HG02840 (cell line): ENCODE results near the gene CDAN1.
"Not testable (repeated sequence)": the region's sequence is repeated elsewhere in the genome, so short reads cannot be mapped to it uniquely, and the experiment has no call there.

Experiments
- ATAC-seq: cut with Tn5 transposase; IDR thresholded peaks from one replicate; pipeline ENCODE4 v1.9.1; 2021; ENCODE audit warnings: mild to moderate bottlenecking, moderate library complexity, moderate number of reproducible peaks; ENCODE audit not compliant: unreplicated experiment, low FRiP score

Gene CDAN1, protein sequence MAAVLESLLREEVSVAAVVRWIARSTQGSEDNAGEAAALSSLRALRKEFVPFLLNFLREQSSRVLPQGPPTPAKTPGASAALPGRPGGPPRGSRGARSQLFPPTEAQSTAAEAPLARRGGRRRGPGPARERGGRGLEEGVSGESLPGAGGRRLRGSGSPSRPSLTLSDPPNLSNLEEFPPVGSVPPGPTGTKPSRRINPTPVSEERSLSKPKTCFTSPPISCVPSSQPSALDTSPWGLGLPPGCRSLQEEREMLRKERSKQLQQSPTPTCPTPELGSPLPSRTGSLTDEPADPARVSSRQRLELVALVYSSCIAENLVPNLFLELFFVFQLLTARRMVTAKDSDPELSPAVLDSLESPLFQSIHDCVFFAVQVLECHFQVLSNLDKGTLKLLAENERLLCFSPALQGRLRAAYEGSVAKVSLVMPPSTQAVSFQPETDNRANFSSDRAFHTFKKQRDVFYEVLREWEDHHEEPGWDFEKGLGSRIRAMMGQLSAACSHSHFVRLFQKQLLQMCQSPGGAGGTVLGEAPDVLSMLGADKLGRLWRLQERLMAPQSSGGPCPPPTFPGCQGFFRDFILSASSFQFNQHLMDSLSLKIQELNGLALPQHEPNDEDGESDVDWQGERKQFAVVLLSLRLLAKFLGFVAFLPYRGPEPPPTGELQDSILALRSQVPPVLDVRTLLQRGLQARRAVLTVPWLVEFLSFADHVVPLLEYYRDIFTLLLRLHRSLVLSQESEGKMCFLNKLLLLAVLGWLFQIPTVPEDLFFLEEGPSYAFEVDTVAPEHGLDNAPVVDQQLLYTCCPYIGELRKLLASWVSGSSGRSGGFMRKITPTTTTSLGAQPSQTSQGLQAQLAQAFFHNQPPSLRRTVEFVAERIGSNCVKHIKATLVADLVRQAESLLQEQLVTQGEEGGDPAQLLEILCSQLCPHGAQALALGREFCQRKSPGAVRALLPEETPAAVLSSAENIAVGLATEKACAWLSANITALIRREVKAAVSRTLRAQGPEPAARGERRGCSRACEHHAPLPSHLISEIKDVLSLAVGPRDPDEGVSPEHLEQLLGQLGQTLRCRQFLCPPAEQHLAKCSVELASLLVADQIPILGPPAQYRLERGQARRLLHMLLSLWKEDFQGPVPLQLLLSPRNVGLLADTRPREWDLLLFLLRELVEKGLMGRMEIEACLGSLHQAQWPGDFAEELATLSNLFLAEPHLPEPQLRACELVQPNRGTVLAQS

DNA sequence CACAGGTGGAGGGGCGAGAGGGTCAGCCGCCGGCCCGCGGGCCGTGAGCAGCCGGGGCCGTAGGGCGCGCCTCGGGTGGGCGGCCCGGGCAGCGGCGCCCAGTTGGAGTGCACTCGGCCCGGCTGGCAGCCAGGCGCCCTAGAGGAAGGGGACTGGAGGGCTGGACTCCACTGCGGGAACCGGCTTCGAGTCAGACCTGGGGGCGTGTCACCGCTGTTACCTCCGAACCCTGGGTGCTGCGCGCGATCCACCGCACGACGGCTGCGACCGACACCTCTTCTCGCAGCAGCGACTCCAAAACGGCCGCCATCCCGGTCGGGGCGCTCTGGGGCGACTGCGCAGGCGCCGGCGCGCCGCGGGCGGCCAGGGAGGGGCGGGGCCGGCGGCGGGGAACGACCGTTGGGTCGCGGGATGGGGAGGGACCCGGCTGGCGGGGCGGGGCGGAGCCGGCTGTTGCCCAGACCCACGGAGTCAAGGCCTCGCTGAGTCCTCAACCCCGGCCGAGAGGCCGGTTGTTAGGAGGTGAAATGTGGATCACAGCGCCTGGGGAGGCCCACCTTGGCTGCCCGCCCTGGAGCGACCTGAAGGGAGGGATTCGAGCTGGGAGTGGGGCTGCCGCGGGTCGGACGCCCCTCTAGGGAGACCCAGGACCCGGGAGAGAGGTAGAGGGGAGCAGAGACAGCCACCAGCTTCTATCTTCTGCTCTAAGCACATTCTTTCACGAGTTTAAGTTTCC lies at the start of gene CDAN1:
TSS of gene CDAN1 (minus strand) at position 336 of the 736 bp plus-strand sequence. CDS start at position 310, 26 bp downstream.
- ATAC-seq, result peak; percentile 78

DNA sequence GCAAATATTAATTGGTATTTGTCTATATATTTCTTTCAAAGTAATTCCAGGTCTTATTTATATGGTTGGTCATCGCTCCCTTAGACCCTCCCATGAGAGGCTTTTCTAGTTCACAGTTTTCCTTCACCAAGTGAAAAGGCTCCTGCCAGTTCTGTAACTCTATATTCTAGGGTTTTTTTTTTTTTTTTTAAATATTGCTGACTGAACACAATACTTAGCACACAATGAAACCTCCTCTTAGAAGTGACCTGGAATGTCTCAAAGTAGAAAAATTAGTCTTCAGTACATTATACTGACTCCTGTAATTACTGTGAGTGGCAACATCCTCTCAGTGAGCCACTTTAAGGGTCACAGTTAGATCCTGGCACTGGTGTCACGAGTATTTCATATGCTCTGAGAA lies 48.6 kb upstream of the CDAN1 start:
- ATAC-seq, result no peak

DNA sequence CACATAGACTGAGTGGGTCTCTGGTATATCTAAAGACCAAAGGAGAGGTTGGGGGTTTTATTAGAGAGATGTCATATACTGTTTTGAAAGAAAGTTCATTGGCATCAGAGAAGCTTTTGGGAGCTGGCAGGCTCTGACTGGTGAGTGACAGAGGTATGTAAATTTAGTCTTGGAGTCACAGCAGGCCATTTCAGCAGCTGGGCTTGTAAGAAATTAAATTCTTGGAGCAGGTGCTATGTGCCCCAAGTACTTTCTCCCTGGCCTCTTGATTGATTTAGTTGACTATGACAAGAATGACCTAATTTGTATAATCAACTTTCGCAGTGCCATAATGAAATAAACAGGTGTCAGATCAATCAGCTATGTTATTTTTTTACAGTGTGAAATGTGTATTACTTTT lies 47.8 kb upstream of the CDAN1 start:
- no peak for ATAC-seq

DNA sequence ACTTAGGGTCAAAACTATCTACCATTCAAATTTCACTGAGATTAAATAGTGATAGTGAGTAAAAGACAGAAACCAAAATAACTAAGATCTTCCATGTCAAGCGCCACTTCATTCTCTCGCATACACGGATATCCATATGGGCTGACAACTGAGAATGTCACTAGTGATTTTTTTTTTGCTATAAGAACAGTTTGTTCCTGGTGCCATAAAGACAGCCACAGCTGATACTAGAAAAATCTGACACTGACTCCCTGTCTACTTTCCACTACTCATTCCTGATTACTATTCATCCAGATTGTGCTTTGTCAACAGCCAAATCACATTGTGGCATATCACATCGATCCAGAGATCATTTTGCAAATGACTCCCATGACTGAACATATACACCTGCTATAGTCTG lies 45.8 kb upstream of the CDAN1 start:
- ATAC-seq, result no peak

DNA sequence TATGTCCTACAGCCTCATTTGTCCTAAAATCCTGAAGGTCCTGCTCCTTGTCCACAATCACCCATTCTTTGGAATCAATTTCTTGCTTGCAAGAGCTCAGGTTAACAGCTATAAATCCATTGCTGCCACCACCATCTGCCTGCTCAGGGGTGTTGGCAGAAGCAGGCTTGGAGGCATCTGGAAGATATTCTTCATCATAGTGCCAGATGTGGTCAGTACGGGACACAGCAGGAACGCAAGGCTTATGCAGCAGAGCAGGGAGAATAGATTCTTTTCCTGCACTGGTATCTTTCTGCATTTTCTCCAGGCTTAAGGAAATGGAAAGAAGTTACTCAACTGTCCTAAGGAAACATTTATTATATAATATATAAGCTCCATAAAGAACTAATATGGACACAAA lies 38.5 kb upstream of the CDAN1 start:
- no peak for ATAC-seq

DNA sequence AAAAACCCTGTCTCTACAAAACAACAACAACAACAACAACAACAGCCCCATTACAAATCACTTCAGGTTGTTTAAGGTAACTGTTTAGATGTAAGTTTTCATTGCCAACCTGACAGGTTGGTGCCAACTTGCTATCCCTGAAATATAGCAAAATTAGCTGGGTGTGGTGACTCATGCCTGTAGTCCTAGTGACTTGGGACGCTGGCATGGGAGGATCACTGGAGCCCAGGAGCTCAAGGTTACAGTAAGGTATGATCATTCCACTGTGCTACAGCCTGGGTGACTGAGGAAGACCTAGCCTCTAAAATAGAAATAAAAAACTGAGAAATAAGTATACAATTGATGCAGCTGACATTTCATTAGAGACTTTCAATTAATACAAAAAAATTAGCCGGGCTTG lies 36.0 kb upstream of the CDAN1 start:
- no peak for ATAC-seq

DNA sequence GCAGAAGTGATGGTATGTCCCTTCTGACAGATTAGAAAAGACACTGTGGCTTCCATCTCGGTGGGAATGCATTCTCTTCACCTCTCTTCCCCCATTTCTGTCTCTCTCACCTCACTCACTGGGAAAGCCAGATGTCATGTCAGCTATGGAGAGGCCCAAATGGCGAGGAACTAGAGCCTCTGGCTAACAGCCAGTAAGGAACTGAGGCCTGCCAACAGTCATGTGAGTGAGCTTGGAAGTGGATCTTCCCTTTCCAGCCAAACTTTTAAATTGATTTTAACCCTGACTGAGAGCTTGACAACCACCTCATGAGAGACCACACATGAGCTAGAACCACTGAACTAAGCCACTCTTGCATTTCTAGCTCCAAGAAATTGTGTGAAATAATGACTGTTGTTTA lies 35.2 kb upstream of the CDAN1 start:
- ATAC-seq, result no peak

DNA sequence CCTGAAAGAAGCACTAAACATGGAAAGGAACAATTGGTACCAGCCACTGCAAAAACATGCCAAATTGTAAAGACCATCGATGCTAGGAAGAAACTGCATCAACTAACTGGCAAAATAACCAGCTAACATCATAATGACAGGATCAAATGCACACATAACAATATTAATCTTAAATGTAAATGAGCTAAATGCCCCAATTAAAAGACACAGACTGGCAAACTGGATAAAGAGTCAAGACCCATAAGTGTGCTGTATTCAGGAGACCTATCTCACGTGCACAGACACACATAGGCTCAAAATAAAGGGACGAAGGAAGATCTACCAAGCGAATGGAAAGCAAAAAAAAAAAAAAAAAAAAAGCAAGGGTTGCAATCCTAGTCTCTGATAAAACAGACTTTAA lies 29.2 kb upstream of the CDAN1 start:
- not testable (repeated sequence) for ATAC-seq

DNA sequence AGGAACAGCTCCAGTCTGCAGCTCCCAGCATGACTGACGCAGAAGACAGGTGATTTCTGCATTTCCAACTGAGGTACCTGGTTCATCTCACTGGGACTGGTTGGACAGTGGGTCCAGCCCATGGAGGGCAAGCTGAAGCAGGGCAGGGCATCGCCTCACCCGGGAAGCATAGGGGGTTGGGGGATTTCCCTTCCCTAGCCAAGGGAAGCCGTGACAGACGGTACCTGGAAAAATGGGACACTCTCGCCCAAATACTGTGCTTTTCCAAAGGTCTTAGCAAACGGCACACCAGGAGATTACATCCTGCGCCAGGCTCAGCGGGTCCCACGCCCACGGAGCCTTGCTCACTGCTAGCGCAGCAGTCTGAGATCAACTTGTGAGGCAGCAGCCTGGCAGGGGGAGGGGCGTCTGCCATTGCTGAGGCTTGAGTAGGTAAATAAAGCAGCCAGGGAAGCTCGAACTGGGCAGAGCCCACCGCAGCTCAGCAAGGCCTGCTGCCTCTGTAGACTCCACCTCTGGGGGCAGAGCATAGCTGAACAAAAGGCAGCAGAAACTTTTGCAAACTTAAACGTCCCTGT lies 27.3 kb upstream of the CDAN1 start:
- not testable (repeated sequence) for ATAC-seq

DNA sequence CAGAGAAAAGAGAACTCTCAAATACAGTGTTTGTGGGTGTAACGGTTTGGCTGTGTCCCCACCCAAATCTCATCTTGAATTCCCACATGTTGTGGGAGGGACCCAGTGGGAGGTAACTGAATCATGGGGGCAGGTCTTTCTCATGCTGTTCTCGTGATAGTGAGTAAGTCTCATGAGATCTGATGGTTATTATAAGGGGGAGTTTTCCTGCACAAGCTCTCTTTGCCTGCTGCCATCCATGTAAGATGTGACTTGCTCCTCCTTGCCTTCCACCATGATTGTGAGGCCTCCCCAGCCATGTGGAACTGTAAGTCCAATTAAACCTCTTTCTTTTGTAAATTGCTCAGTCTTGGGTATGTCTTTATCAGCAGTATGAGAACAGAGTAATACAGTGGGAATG lies 24.9 kb upstream of the CDAN1 start:
- ATAC-seq, result not testable (repeated sequence)

DNA sequence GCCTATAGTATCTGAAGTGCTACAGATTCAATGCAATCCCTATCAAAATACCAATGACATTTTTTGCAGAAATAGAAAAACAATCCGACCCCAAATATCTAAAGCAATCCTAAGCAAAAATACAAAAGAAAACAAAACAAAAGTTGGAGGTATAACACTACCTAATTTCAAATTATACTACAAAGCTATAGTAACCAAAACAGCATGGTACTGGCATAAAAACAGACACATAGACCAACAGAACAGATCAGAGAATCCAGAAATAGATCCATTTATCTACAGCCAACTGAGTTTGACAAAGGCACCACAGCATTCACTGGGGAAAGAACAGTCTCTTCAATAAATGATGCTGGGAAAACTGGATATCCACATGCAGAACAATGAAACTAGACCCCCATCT lies 23.8 kb upstream of the CDAN1 start:
- ATAC-seq, result no peak

DNA sequence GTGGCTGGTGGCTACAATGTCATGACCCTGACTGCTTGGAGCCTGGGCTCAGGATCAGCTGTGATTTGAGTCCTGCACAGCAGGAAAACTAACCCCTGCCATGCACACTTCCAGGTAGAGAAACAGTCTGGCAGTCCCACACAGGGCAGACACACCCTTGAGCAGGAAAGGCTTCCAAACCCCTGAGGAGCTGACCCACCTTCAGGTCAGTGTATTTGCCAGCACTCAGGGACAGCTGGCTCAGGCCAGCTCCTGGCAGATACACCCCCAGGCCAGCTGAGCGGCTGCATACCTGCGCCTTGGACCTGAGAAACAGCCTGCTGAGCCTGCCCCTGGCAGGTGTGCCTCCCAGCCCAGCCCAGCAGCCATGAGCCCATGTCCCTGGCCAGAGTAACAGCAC lies 22.2 kb upstream of the CDAN1 start:
- no peak for ATAC-seq

DNA sequence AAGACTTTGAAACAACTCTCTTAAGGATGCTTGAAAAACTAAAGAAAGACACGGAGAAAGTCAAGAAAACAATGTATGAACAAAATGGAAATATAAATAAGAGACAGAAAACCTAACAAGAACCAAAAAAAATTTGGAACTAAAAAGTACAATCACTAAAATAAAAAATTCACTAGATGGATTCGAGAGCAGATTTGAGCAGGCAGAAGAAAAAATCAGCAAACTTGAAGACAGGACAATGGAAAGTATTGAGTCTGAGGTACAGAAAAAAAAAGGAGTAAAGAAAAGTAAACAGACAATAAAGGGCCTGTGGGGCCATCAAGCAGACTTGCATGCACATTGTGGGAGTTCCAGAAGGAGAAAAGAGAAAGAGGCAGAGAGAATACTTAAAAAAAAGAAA lies 13.4 kb upstream of the CDAN1 start:
- ATAC-seq, result no peak

DNA sequence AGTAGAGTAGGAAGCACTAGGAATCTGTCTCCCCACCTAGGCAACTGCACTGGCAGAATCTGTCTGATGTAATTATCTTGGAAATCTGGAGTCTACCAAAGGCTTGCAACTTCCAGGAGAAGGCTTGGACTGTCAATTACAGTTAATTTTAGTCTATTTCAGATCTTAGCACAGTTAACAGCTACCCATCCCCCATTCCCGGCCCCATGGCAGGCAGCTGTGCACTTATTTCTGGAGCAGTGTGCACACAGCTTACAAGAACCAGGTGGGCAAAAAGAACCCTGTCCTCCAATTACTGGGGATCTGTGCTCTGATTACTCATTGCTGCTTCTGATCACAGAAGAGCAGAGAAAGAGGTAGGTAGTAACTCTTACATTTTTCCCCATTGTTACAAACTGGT lies 12.3 kb upstream of the CDAN1 start:
- no peak for ATAC-seq

DNA sequence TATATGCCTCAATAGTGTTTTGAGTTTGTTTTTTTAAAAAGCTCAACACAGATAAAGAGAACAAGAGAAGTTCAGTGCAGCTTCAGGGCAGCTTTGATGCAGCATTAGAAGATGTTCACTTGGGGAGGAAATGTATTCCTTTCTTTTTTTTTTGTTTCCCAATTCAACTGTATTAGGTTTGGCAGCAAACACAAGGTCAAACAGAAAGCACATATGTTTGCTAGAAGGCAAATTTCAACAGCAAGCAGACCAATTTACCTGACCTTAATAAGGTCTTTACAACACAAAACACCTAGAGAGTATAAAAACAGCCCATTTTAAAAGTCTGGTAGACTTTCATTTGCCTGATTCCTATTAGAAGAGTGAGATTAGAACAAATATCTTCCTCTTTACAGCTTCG lies 7.3 kb upstream of the CDAN1 start:
- no peak for ATAC-seq

DNA sequence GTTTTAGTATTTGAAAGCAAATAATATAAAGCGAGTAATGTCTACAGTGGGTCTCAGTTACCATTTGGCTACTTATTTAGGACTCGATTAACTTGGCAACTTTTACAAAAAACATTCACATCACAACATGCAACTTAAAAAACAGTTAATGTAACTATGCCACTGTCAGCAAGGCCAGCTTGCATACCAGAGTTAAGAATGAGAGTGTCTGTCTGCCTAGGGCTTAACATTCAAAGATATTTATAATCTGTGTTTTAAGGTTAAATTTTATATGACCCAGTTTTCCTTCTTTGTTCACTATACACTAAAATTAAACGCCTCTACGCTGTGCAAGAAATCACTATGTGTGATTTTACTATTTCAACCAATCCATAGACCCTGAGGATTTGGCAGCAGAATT lies 5.2 kb upstream of the CDAN1 start:
- ATAC-seq, result no peak

DNA sequence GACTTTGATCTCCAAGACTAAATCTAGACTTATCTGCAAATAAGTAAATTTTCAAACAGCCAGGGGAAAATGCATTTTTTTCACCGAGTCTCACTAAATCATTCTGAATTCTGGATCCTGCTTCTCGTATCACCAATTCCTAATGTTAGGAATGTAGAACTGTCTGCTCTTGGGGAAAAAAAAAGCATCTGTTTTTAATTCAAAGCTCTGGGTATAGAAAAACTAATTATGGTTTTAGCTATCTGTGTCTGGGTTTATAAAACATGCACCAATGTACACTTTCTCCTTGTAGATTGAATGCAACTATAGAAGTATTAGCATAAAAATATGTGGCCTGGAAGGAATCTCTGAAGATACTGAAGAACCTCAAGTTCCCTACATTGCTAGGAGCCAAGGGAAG lies 4.8 kb upstream of the CDAN1 start:
- no peak for ATAC-seq

DNA sequence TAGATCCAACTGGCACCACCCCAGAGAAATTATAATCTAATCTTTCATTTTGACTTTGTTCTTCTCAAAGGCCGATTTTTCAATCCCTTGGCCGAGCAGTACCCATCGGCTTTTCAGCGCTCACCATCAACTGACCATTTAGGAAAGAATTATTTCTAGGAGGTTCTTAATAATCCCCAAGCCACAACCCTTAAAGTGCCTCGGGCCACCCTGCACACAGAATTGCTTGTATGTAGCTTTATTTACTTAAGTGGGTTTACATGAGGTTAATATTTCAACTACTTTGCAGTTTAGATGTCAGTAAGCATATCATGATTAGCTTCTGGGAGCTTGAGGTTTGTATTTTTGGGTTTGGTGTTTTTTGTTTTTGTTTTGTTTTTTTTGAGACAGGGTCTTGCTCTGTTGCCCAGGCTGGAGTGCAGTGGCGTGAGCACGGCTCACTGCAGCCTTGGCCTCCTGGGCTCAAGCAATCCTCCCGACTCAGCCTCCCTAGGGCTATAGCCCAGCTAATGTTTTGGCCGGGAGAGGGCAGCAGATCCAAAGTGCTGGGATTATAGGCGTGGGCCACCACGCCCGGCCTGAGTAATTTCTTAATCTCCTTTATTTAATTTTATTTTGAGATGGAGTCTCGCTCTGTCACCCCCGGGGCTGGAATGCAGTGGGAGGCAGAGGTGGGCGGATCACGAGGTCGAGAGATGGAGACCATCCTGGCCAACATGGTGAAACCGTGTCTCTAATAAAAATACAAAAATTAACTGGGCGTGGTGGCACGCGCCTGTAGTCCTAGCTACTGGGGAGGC lies 801 bp upstream of the CDAN1 start:
- ATAC-seq, result no peak

DNA sequence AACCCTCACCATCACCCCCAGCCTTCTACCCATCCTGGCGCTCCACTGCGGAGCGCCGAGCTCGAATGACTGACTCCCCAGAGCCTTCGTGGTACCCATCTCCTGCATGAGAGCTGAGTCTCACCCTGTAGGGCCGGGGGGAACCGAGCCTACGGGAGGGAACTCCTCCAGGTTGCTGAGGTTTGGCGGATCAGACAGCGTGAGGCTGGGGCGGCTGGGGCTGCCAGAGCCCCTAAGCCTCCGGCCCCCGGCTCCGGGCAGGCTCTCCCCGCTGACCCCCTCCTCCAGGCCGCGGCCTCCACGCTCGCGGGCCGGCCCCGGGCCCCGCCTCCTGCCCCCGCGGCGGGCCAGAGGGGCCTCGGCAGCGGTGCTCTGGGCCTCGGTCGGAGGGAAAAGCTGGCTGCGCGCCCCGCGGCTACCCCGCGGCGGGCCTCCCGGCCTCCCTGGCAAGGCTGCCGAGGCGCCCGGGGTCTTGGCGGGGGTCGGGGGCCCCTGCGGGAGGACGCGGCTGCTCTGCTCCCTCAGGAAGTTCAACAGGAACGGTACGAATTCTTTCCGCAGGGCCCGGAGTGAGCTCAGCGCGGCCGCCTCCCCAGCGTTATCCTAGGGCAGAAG lies 643 bp downstream of the CDAN1 start:
- peak; percentile 29 for ATAC-seq
